A673 (cell line): Measurements from ENCODE around the gene TBC1D24. TPM values are rescaled to one million over a fixed set of nuclear protein-coding genes. Genes with fewer than 3 reads are reported as not detected.

Experiments
- BruUV-seq: library from RNA; stranded (reverse); fragments of 400-500 nt; replicated peaks from 2 replicates; lab custom pipeline; 2021; lab: Mats Ljungman, UMichigan
- CTCF ChIA-PET: fragments of 300-600 bp; sonication (Branson Sonifier 250); formaldehyde crosslinking; loops from one replicate; lab custom pipeline; 2022; ENCODE audit warnings: antibody characterized with exemption; lab: Charles Lee
- POLR2A ChIA-PET: fragments of 300-600 bp; sonication (Branson Sonifier 250); formaldehyde crosslinking; loops from one replicate; lab custom pipeline; 2022; ENCODE audit warnings: antibody characterized with exemption; ENCODE audit not compliant: low non-redundant PET; lab: Charles Lee
- DNase-seq: peaks from one replicate; pipeline ENCODE4 v3.0.0-alpha.2; 2015; ENCODE audit warnings: low spot score
- H3K27ac ChIP-seq: fragments of 200-600 bp; sonication (generic); 2 replicates; pipeline ENCODE4 v1.5.1; 2016; ENCODE audit warnings: mixed run types, low read depth, mild to moderate bottlenecking, mixed read lengths, antibody characterized with exemption, low read length; ENCODE audit not compliant: poor library complexity, severe bottlenecking
- H3K27me3 ChIP-seq: fragments of 200-600 bp; sonication (generic); replicated peaks from 2 replicates; pipeline ENCODE4 v1.6.1; 2017; ENCODE audit warnings: mixed run types, low read depth, mild to moderate bottlenecking, mixed read lengths, antibody characterized with exemption, low read length; ENCODE audit not compliant: insufficient read depth, poor library complexity
- H3K36me3 ChIP-seq: fragments of 200-600 bp; sonication (generic); 2 replicates; pipeline ENCODE4 v1.6.1; 2016; ENCODE audit warnings: mixed run types, mild to moderate bottlenecking, mixed read lengths, antibody characterized with exemption, low read length; ENCODE audit not compliant: insufficient read depth, poor library complexity, severe bottlenecking
- H3K4me1 ChIP-seq: fragments of 200-600 bp; sonication (generic); 2 replicates; pipeline ENCODE4 v1.6.1; 2017; ENCODE audit warnings: mixed run types, mild to moderate bottlenecking, mixed read lengths, antibody characterized with exemption, low read length; ENCODE audit not compliant: insufficient read depth, poor library complexity, severe bottlenecking
- H3K4me3 ChIP-seq: fragments of 200-600 bp; sonication (generic); 2 replicates; pipeline ENCODE4 v1.5.1; 2016; ENCODE audit warnings: low read depth, mixed run types, mild to moderate bottlenecking, mixed read lengths, low read length; ENCODE audit not compliant: poor library complexity, severe bottlenecking
- H3K9me3 ChIP-seq: fragments of 200-600 bp; sonication (generic); 2 replicates; pipeline ENCODE4 v1.6.1; 2016; ENCODE audit warnings: mixed run types, low read depth, mild to moderate bottlenecking, mixed read lengths, antibody characterized with exemption, low read length; ENCODE audit not compliant: poor library complexity, severe bottlenecking
- CTCF ChIP-seq: fragments of 300-800, 200-600 bp; sonication (generic); conservative IDR thresholded peaks from 2 replicates; pipeline ENCODE4 v1.5.1; 2017; ENCODE audit warnings: low read depth, mild to moderate bottlenecking, antibody characterized with exemption, low read length, moderate library complexity, mixed read lengths
- EZH2 ChIP-seq: fragments of 200-600 bp; sonication (generic); IDR thresholded peaks from 2 replicates; pipeline ENCODE4 v1.6.1; 2017; ENCODE audit warnings: borderline replicate concordance, low read depth, mild to moderate bottlenecking, mixed read lengths, antibody characterized with exemption, low read length; ENCODE audit not compliant: poor library complexity, severe bottlenecking
- intact Hi-C: fragments of 100-400 bp; cut with micrococcal nuclease; formaldehyde crosslinking; loops from one replicate; pipeline ENCODE4 v1.10.0; 2022; ENCODE audit not compliant: unreplicated experiment
- total RNA-seq: library from RNA; stranded (reverse); gene quantifications from 2 replicates; pipeline ENCODE4 v1.2.3, GENCODE V29; 2021

Gene TBC1D24
- total RNA-seq, 1 experiment from 2014 or later = 24.2 TPM

DNA sequence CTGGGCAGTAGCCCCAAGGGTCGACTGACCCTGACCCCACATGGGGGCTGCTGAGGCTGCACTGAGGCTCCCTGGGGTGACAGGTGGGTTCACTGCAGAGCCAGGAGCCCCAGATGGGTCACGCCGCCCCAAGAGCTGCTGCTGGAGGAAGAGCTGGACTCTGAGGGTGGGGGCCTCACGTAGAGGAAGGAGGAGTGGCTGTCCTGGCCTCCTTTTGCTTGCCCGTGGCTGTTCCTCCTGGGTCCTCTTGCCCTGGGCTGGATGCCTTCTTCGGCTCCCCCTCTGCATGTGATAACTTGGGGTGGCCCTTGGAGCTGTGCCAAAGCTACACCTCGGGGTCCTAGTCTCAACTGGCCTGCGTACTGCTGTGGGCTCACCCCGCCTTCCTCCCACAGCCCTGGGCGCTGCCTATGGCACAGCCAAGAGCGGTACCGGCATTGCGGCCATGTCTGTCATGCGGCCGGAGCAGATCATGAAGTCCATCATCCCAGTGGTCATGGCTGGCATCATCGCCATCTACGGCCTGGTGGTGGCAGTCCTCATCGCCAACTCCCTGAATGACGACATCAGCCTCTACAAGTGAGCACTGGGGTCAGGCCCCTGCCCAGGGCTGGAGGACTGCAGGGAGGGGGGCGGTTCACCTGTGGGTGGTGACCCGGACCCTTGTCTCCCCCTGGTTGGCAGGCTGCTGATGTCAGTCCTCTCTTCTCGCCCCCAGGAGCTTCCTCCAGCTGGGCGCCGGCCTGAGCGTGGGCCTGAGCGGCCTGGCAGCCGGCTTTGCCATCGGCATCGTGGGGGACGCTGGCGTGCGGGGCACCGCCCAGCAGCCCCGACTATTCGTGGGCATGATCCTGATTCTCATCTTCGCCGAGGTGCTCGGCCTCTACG lies 44.1 kb downstream of the TBC1D24 start:
- Histone ChIP-seq H3K4me3 (peak overlapping the region; percentile 65), H3K9me3 (no peaks in the 10 kb centered on the region), H3K27ac (no peak overlapping the region), H3K36me3 (peaks cover 3% of the 10 kb centered on the region), H3K27me3 (no peaks in the 10 kb centered on the region), H3K4me1 (peaks cover 15% of the 10 kb centered on the region)
- no TSS peak for BruUV-seq
- ChIA-PET POLR2A (no interaction called here), CTCF (no interaction called here)
- DNase-seq = no peak
- TF ChIP-seq CTCF = no peak
- TF ChIP-seq EZH2 = no peak
- intact Hi-C loops = no loop called here

GRCh38 chr16:2519711-2520080 lies 44.8 kb downstream of the TBC1D24 start:
- H3K36me3 ChIP-seq = peaks cover 9% of the 10 kb centered on the region
- POLR2A ChIA-PET = interaction anchor here (0.6 kb wide), 2 partner anchors 25 to 367 kb away, joined by 3 to 26 read pairs; no protein-coding TSS in a partner anchor
- no peak for TF ChIP-seq CTCF
- no peak for TF ChIP-seq EZH2
- BruUV-seq = no TSS peak
- H3K27me3 ChIP-seq = no peaks in the 10 kb centered on the region
- intact Hi-C loops = no loop called here
- peak overlapping the region; percentile 65 for H3K4me3 ChIP-seq
- no peak overlapping the region for H3K27ac ChIP-seq
- H3K9me3 ChIP-seq = no peaks in the 10 kb centered on the region
- CTCF ChIA-PET = interaction anchor here (1.0 kb wide), 1 partner anchor 18 kb away, joined by 4 read pairs; no protein-coding TSS in a partner anchor
- DNase-seq = no peak
- H3K4me1 ChIP-seq = peaks cover 15% of the 10 kb centered on the region

DNA sequence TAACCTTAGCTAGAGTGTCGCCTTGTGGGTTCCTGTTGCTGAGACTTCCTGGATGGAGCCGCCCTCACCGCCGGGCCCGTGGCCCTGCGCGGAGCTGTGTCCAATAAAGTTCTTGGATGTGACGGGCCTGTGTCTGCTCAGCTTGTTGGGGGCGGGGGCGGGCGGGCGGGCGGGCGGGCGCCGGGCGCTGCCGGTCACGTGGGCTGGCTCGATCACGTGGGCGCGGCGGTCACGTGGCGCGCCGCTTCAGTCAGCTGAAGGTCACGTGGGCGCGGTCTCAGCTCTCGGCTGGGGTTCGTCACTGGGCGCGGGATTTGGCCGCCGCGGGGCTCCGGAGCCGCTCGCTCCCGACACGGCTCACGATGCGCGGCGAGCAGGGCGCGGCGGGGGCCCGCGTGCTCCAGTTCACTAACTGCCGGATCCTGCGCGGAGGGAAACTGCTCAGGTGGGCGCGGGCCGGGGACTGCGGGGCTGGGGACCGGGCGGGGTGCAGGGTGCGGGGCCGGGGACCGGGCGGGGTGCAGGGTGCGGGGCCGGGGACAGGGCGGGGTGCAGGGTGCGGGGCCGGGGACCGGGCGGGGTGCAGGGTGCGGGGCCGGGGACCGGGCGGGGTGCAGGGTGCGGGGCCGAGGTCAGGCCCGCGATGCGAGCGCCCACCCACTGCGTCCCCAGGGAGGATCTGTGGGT lies 45.3 kb downstream of the TBC1D24 start, which contains the start of gene AMDHD2:
Gene AMDHD2, plus strand, starts transcription at position 275 of the 687 bp plus-strand sequence. Its CDS starts 88 bp downstream, at position 363.
- TF ChIP-seq EZH2 (no peak), CTCF (no peak)
- Histone ChIP-seq H3K9me3 (no peaks in the 10 kb centered on the region), H3K4me1 (peaks cover 12% of the 10 kb centered on the region), H3K27ac (peak within 1 kb of the TSS; percentile 77), H3K27me3 (no peaks in the 10 kb centered on the region), H3K4me3 (peak within 1 kb of the TSS; percentile 65), H3K36me3 (peaks cover 11% of the 10 kb centered on the region)
- ChIA-PET POLR2A (interaction anchor here (0.6 kb wide), 2 partner anchors 24 to 368 kb away, joined by 3 to 26 read pairs; no protein-coding TSS in a partner anchor), CTCF (interaction anchor here (1.0 kb wide), 1 partner anchor 18 kb away, joined by 4 read pairs; no protein-coding TSS in a partner anchor)
- intact Hi-C loops = no loop called here
- no TSS peak for BruUV-seq
- peak; percentile 94 for DNase-seq
